Measurements from ENCODE around the gene PCDH9.
"Not testable (repeated sequence)": the region's sequence is repeated elsewhere in the genome, so short reads cannot be mapped to it uniquely, and the experiment has no call there.

The PCDH9 gene

DNA sequence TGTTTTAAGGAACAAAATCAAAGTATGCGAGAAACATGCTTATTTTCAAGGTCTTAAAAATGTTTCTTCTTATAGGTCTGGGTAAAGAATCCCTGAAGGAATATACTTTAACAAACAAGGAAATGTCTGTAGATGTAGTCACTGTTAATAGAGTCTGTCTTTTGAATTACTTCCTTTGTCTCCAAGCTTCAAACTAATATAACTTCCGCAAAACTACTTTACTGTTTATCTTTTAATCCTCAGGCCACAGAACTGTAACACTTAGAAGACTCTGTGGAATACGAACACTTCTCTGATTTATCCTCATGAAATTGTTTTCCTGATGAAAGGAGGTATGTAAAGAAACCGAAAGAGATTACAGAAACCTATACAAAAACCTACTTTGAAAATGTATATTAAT, 316.0 kb downstream of the PCDH9 start:
- DNase-seq (ENCODE audit: low spot score), result no peak

- DNase-seq (ENCODE audit: low spot score), result no peak
These were observed 318.7 kb downstream of the PCDH9 start for GRCh38 chr13:66911411-66911939.

GRCh38 chr13:66899955-66900354, 330.2 kb downstream of the PCDH9 start:
- DNase-seq (ENCODE audit: low spot score), result no peak

- DNase-seq (ENCODE audit: low spot score), result no peak
These were observed 333.2 kb downstream of the PCDH9 start for GRCh38 chr13:66896933-66897332.

DNA sequence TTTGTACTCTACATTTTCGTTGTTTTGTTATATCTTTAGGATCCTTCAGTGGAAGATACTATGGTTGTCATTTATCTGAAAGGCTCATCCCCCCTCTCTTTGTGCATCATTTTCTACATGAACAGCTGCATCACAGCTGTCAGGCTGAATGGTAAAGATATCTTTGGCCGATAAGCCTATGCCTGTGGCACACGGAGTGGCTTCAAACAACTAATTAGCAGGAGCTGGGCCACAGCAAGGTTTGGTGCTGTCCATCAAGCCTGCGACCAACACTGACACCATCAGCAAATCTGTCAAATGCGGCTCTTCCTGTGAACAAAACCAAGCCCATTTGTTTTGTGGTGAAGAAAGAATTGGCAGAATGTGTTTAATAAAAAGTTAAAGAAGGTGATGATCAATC, 334.4 kb downstream of the PCDH9 start:
- no peak for DNase-seq (ENCODE audit: low spot score)

DNA sequence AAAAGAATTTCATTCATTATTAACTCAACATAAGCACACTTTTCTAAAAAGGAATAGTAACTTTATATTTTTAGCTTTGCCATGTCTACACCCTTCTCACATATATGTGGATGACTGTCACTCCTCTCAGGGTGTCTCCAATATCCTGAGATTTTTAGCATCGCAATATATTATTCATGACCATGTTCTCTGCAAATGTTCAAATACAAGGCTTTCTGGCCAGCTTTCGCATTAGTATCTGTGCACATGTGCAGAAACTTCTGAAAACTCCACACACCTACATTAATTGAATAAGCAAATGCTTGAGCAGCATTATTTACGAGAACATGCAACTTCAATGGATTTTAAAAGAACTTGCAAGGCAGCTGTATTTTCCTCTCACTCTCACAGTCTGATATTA, 334.8 kb downstream of the PCDH9 start:
- no peak for DNase-seq (ENCODE audit: low spot score)

DNA sequence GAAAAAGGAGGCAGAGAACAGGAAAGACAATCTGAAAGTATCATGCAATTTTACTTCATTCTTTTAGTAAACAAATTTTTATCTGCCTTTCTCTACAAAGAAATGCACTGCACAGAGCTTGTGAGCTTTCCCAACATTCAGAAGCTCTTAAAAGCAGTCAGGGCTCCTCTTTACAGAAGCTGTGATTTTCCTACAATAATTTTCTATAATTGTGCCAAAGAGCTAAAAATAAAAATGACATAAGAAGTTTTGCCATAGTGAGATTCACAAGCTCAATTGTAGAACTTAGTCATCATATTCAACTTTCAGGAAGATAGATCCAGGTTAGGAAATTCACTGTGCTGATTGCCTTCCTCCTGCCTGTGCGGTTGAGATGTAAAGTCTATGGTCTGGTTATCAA, 341.4 kb downstream of the PCDH9 start:
- no peak for DNase-seq (ENCODE audit: low spot score)

DNA sequence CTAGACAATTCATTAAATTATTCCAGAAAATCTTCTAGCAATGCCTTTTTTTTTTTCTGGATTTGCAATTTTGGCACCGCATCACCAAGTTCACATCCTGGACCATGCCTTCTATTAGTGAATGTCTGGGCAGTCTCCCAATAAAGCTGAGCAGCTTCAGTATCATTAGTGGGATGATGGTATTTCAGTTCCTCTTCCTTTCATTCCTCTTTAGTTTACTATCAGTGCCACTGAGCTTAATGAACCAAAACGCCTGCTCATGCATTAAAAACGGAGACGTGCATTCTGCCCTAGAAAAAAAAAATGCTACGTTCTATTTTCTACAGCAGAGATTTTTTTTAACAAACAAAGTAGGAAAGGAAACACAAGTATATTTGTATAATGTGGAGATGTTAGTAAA, 343.0 kb downstream of the PCDH9 start:
- DNase-seq (ENCODE audit: low spot score), result no peak

DNA sequence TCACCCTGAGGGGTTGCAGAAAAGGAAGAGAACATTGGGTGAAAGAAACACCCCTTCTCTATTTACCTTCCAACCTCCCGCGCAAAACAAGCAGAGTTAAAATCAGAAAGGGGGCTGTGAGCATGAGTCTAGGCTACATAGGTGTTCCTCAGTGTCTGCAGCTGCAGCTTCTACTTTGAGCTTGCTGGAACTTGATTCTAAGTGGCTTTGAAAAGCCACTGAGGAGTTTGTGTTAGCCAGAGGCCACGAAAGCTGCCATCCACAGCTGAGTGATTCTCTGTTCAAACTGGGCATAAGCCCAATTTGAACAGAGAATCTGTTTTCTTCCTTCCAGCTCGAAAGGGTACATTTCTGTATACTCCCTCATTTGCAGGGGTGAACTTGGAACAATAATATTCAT, 343.9 kb downstream of the PCDH9 start:
- no peak for DNase-seq (ENCODE audit: low spot score)

- DNase-seq (ENCODE audit: low spot score), result not testable (repeated sequence)
These were observed 349.0 kb downstream of the PCDH9 start for GRCh38 chr13:66881170-66881569.

DNA sequence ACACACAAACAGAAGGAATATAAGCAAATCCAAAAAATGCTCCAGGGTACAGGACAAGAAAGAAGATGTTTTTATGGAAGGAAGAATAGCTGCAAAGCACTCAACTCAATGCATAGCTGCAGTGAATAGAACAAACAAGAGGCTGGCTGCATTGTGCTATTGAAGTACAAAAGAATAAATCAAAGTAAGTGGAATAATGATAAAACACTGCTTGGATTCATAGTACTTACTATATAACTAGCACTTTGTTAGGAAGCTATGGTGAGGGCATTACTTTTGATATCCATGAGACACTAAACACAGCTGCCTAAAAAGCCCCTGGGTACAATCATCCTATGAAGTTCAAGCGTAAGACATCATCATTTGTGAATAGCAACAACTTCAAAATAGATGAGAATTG, 350.1 kb downstream of the PCDH9 start:
- no peak for DNase-seq (ENCODE audit: low spot score)

DNA sequence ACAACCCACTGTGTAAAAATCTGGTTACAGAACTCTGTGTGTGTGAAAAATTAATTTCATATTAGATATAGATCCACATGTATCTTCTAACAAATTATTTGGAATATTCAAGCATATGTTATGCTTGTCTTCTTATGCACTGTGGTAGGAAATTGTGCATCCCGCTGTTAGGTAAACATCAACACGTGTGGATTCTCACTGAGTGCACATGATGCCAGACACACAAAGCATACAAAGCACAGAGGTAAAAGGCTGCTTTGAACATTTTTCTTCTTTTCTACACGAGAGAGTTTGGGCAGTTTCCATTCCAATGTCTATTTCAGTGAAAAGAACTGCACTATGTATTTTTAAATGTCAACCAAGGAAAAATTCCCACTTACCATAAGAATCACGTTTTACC, 354.9 kb downstream of the PCDH9 start:
- DNase-seq (ENCODE audit: low spot score), result no peak

DNA sequence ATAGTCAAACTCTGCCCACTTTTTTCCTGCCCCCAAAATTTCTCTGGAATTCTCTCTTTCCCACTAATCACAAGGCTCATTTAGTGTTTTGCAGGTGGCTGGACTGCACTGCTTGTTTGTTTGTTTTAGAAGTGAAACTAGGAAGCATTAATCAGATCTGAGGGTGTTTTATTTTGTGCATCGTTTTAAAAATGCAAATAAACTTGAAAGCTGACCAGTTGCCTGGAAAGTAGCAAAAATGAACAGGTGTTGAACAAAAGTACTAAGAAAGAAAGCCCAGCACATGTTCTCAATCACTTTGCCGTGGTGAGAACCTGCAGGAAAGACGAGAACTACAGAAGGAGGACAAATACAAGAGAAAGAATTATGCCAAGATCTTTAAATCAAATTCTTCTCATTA, 365.5 kb downstream of the PCDH9 start:
- DNase-seq (ENCODE audit: low spot score), result no peak

DNA sequence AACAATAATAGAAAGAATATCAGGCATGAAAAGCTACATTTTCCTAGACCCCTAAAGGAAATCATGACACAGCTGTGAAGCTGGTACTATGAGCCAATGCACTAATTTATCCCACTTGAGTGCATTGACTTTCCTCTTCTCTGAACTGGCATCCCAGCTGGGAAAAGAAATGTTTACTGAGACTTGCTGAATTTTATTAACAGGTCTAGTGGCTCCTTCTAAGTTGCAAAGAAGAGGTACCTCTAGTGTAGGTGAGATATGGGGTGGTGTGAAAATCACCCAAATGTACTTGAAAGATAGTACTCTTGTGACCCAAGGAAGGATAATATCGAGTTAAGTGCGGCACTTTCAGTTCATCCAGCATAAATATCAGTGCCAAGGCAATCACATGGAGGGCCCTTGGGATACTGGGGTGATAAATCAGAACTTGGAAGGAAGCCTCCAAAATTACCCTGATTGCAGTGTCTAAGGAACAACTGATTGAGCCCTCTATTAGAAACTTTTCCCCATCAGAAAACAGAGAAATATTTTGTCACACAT, 369.2 kb downstream of the PCDH9 start:
- no peak for DNase-seq (ENCODE audit: low spot score)

DNA sequence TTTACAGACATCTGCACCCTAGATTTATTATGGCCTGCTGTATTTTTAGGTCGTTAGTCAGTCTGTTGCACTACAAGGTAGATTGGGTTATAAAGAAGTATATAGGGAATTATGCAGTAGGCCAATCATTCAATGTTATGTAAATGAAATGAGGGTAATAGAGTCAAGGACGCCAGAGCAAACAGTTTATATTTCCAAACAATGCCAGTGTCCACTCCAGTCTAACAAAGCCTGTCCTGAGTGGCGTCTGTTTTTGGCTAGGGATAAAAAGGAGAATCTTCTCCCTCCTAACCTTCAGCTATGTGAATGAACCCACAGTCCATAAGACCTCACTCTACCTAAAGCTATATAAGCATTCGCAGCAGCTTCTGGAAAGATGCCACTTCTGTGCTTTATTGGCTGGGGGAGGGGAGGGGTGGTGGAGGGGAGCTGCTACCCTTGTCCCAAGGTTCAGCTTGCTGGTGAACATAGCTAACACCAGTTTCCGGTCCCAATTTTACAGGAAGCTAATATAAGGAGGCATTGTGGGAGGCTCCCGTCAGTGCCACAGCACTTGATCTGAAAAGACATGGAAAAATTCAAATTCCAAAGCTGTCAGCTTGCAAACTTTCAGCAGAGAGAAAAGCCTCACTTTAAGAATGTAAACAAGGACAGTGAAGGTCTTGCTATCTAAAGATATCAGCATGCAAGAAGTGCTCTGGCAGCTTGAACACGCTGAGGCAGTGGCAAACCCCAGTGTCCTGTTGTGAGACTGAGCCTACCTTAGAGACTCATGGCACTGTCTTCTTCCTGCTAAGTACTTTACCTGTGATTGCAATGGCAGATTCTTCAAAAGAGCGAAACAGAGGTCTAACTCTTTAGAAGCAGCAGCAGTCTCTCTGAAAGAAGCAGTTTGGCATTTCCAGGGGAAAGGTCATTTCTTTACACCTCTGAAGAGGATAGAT, 369.9 kb downstream of the PCDH9 start:
- no peak for DNase-seq (ENCODE audit: low spot score)

GRCh38 chr13:66859078-66859477, 371.1 kb downstream of the PCDH9 start:
- DNase-seq (ENCODE audit: low spot score), result no peak

DNA sequence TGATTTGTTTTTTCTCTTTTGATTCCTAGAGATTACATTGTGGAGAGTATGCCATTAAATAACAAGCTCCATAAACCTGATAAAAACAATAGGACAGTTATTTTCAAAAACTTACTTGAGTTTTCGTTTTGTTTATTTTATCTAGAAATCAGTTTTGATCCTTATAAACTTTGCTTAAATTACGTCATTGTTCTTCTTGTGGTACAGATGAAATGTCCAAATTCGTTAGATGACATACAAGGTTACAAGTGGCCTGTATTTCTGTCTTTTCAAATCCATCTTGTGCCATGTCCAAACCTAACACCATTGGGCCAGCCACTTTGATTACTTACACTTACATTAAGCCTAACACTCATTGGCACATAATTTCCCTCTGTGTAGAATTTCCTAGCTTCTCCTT, 372.0 kb downstream of the PCDH9 start:
- DNase-seq (ENCODE audit: low spot score), result no peak

GRCh38 chr13:66855131-66855530, 375.0 kb downstream of the PCDH9 start:
- no peak for DNase-seq (ENCODE audit: low spot score)

- no peak for DNase-seq (ENCODE audit: low spot score)
These were observed 376.6 kb downstream of the PCDH9 start for GRCh38 chr13:66853564-66853963.

DNA sequence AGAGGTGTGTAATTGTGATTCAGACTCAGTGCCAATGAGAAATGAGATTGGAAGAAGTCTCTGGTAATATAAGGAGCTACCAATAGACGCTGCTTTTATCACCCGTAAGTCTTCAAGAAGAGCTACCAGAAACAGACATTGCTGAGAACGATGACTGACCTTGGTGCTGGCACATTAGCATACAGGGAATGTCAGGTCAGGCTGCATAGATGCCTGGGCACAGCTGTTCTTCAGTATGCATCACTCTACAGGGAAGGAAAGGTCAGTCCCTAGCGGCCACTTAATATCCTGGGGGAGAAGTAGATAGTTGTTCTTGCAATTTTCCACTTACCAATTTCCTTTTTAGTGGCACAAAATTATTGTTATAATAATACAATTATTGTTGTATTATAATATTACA, 380.4 kb downstream of the PCDH9 start:
- no peak for DNase-seq (ENCODE audit: low spot score)

GRCh38 chr13:66847541-66847940, 382.6 kb downstream of the PCDH9 start:
- DNase-seq (ENCODE audit: low spot score), result no peak

GRCh38 chr13:66845393-66845792, 384.7 kb downstream of the PCDH9 start:
- DNase-seq (ENCODE audit: low spot score), result no peak

GRCh38 chr13:66844933-66845332, 385.2 kb downstream of the PCDH9 start:
- no peak for DNase-seq (ENCODE audit: low spot score)

DNA sequence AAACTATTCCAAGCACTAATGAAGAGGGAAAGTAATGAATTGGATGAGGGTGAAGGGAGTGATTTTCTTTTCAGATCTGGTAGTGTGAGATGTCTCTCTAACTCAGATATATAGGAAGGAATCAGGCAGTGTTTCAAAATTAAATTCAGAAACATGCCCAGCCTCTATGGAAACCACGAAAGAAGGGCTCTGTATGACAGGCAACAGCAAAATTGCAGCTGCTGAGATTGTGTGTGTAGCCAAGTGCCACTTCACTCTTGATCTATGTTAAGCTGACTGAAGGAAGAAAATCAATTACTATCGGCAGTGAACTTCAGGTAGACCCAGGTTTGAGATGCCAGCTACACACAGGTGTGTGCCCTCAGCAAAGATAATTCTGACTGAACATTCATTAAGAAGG, 387.4 kb downstream of the PCDH9 start:
- DNase-seq (ENCODE audit: low spot score), result no peak

All from RKO (cell line).